HEK293T (cell line): ENCODE results near the gene SCAF4.
"Not testable (repeated sequence)": the region's sequence is repeated elsewhere in the genome, so short reads cannot be mapped to it uniquely, and the experiment has no call there.

Experiments used
- CTCF ChIA-PET: fragments of 350-600 bp; formaldehyde crosslinking; extraction: SDS; loops from one replicate; lab custom pipeline; 2021; ENCODE audit warnings: antibody characterized with exemption, inconsistent platforms; lab: Yijun Ruan, JAX
- POLR2A ChIA-PET: fragments of 350-600 bp; formaldehyde crosslinking; extraction: SDS; loops from one replicate; lab custom pipeline; 2020; ENCODE audit warnings: antibody characterized with exemption, inconsistent platforms; lab: Yijun Ruan, JAX
- DNase-seq: peaks from one replicate; pipeline ENCODE4 v3.0.0; 2012; ENCODE audit warnings: mixed read lengths; ENCODE audit errors: extremely low spot score
- ARNT ChIP-seq: fragments of 450-650 bp; IDR thresholded peaks from 2 replicates; pipeline ENCODE4 v1.6.1; 2017; ENCODE audit warnings: mild to moderate bottlenecking
- BHLHE40 ChIP-seq: fragments of 450-650 bp; IDR thresholded peaks from 2 replicates; pipeline ENCODE4 v1.6.1; 2016; ENCODE audit warnings: mild to moderate bottlenecking, moderate library complexity, borderline replicate concordance
- CTBP1 ChIP-seq: fragments of 450-650 bp; IDR thresholded peaks from 2 replicates; pipeline ENCODE4 v1.6.1; 2016; ENCODE audit warnings: borderline replicate concordance
- ELF4 ChIP-seq: fragments of 450-650 bp; IDR thresholded peaks from 2 replicates; pipeline ENCODE4 v1.6.1; 2017; ENCODE audit warnings: antibody characterized with exemption
- FOXA1 ChIP-seq: fragments of 450-650 bp; IDR thresholded peaks from 2 replicates; pipeline ENCODE4 v1.6.1; 2016; ENCODE audit warnings: mild to moderate bottlenecking
- FOXK2 ChIP-seq: fragments of 450-650 bp; IDR thresholded peaks from 2 replicates; pipeline ENCODE4 v1.6.1; 2016; ENCODE audit warnings: mild to moderate bottlenecking
- FOXM1 ChIP-seq: fragments of 450-650 bp; IDR thresholded peaks from 2 replicates; pipeline ENCODE4 v1.6.1; 2017; ENCODE audit warnings: mild to moderate bottlenecking, borderline replicate concordance
- HDGF ChIP-seq: fragments of 450-650 bp; IDR thresholded peaks from 2 replicates; pipeline ENCODE4 v1.6.1; 2017; ENCODE audit warnings: antibody characterized with exemption, borderline replicate concordance
- L3MBTL2 ChIP-seq: fragments of 450-650 bp; conservative IDR thresholded peaks from 2 replicates; pipeline ENCODE4 v1.6.1; 2016; ENCODE audit warnings: mild to moderate bottlenecking
- LEF1 ChIP-seq: fragments of 450-650 bp; IDR thresholded peaks from 2 replicates; pipeline ENCODE4 v1.6.1; 2017; ENCODE audit warnings: mild to moderate bottlenecking, borderline replicate concordance
- NFRKB ChIP-seq: fragments of 450-650 bp; IDR thresholded peaks from 2 replicates; pipeline ENCODE4 v1.6.1; 2016; ENCODE audit warnings: mild to moderate bottlenecking, moderate library complexity
- PKNOX1 ChIP-seq: fragments of 450-650 bp; IDR thresholded peaks from 2 replicates; pipeline ENCODE4 v1.6.1; 2016
- SP1 ChIP-seq: fragments of 450-650 bp; IDR thresholded peaks from 2 replicates; pipeline ENCODE4 v1.6.1; 2017
- SUZ12 ChIP-seq: fragments of 450-650 bp; IDR thresholded peaks from 2 replicates; pipeline ENCODE4 v1.6.1; 2016; ENCODE audit warnings: mild to moderate bottlenecking
- TARDBP ChIP-seq: fragments of 450-650 bp; IDR thresholded peaks from 2 replicates; pipeline ENCODE4 v1.6.1; 2016
- ZNF384 ChIP-seq: fragments of 450-650 bp; IDR thresholded peaks from 2 replicates; pipeline ENCODE4 v1.6.1; 2016

Gene SCAF4

DNA sequence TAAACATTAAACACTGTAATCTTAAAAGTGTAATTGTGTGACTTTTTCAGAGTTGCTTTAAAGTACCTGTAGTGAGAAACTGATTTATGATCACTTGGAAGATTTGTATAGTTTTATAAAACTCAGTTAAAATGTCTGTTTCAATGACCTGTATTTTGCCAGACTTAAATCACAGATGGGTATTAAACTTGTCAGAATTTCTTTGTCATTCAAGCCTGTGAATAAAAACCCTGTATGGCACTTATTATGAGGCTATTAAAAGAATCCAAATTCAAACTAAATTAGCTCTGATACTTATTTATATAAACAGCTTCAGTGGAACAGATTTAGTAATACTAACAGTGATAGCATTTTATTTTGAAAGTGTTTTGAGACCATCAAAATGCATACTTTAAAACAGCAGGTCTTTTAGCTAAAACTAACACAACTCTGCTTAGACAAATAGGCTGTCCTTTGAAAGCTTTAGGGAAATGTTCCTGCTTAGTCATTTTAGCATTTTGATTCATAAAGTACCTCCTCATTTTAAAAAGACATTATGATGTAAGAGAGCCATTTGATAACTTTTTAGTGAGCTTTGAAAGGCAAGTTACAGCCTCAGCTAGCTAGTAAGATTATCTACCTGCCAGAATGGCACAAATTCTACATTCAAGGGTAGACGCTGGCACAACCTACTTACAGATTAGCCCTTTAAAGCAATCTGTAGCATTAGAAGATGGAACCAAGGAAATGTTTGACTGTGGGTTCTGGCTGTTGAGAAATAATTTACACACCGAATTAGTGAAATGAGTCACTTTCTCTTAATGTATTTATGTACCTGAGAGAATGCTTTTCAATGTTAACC, 63.0 kb downstream of the SCAF4 start:
- ChIA-PET CTCF (interaction anchor here (0.6 kb wide), 1 partner anchor 64 kb away, joined by 3 read pairs; no protein-coding TSS in a partner anchor), POLR2A (no interaction called here)
- no peak for DNase-seq
- peak; percentile 44 for TF ChIP-seq PKNOX1
- TF ChIP-seq L3MBTL2, result no peak

DNA sequence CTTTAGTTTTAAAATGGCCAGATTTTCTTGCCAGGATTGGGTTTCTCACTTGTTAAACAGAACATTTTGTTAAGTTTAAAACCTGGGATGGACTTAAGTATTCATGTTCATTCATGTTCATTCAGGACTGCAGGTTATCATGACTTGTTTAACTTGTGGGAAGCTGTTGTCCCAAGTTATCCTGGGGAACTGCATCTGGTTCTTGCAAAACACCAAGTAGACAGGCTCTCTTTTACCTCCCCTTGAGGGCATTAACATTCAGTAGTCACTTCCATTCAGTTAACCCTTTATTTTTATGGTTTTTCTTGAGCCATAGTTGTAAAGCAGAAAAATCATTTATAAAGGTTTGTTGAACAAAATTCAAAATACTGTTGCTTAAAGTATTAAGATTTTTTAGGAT, 64.3 kb downstream of the SCAF4 start:
- ChIA-PET POLR2A (no interaction called here), CTCF (no interaction called here)
- TF ChIP-seq NFRKB, result no peak
- TF ChIP-seq PKNOX1, result no peak
- no peak for TF ChIP-seq FOXM1
- TF ChIP-seq FOXA1, result no peak
- no peak for TF ChIP-seq SUZ12
- TF ChIP-seq HDGF, result no peak
- no peak for TF ChIP-seq FOXK2
- no peak for DNase-seq

GRCh38 chr21:31667132-31667531, 64.8 kb downstream of the SCAF4 start:
- TF ChIP-seq BHLHE40, result no peak
- no peak for TF ChIP-seq ZNF384
- no peak for TF ChIP-seq FOXK2
- no peak for TF ChIP-seq L3MBTL2
- no peak for TF ChIP-seq ELF4
- no peak for TF ChIP-seq TARDBP
- no peak for TF ChIP-seq CTBP1
- no peak for TF ChIP-seq NFRKB
- no peak for TF ChIP-seq LEF1
- no peak for TF ChIP-seq SUZ12
- no peak for TF ChIP-seq PKNOX1
- no peak for TF ChIP-seq FOXA1
- TF ChIP-seq HDGF, result no peak
- TF ChIP-seq FOXM1, result no peak
- no peak for TF ChIP-seq ARNT
- TF ChIP-seq SP1, result no peak
- ChIA-PET POLR2A (no interaction called here), CTCF (no interaction called here)
- DNase-seq, result no peak

GRCh38 chr21:31666445-31667010, 65.4 kb downstream of the SCAF4 start:
- POLR2A ChIA-PET, result no interaction called here
- CTCF ChIA-PET, result no interaction called here
- DNase-seq, result no peak
- TF ChIP-seq FOXK2 (no peak), FOXM1 (no peak), CTBP1 (no peak), HDGF (no peak), PKNOX1 (no peak), NFRKB (no peak), LEF1 (no peak), ZNF384 (no peak), L3MBTL2 (no peak), BHLHE40 (no peak), SUZ12 (no peak), SP1 (no peak), ELF4 (no peak), ARNT (no peak), FOXA1 (no peak), TARDBP (no peak)

GRCh38 chr21:31665869-31666268, 66.0 kb downstream of the SCAF4 start:
- POLR2A ChIA-PET, CTCF ChIA-PET, DNase-seq: not testable (repeated sequence)

GRCh38 chr21:31665397-31665796, 66.5 kb downstream of the SCAF4 start:
- POLR2A ChIA-PET, result no interaction called here
- CTCF ChIA-PET, result no interaction called here
- peak; percentile 33 for DNase-seq
- TF ChIP-seq SP1 (no peak), LEF1 (no peak), TARDBP (no peak), HDGF (no peak), SUZ12 (no peak), FOXM1 (no peak), CTBP1 (no peak), BHLHE40 (no peak), L3MBTL2 (no peak), ARNT (no peak), FOXA1 (no peak)
